NCI-H2227 (cell line): ENCODE results near the gene ZNF610.
A peak's percentile ranks its signal among the peaks of the same experiment; 100 is the strongest.

Source experiments
- DNase-seq: peaks from one replicate; lab custom pipeline; 2025; ENCODE audit not compliant: unreplicated experiment; lab: John Stamatoyannopoulos, UW

Gene ZNF610

GRCh38 chr19:52397310-52398080 is 61.5 kb downstream of the ZNF610 start, which contains the start of gene ZNF528:
TSS of gene ZNF528 (plus strand) at chr19:52397849. CDS start at chr19:52402014, 4,165 bp downstream.
- DNase-seq: peak; percentile 94

GRCh38 chr19:52398081-52398441 is 62.0 kb downstream of the ZNF610 start:
- DNase-seq: peak; percentile 12

GRCh38 chr19:52410276-52410675 is 74.2 kb downstream of the ZNF610 start:
- DNase-seq: no peak

GRCh38 chr19:52415711-52416110 is 79.7 kb downstream of the ZNF610 start:
- DNase-seq: no peak
